SK-N-SH (cell line): ENCODE measurements around the gene ASCC3. TPM values are rescaled to one million over a fixed set of nuclear protein-coding genes. Genes with fewer than 3 reads are reported as not detected.

ENCODE experiments used
- CTCF ChIA-PET: fragments of 300-600, 350-600 bp; formaldehyde crosslinking; extraction: SDS; loops from one replicate; lab custom pipeline; 2021; lab: Yijun Ruan, JAX
- POLR2A ChIA-PET: fragments of 350-600 bp; sonication (Branson Sonifier 250); formaldehyde crosslinking; extraction: SDS; loops from one replicate; lab custom pipeline; 2020; ENCODE audit warnings: antibody characterized with exemption, inconsistent platforms; lab: Yijun Ruan, JAX
- DNase-seq: peaks from one replicate; pipeline ENCODE4 v3.0.0; 2012
- H2AFZ ChIP-seq: fragments of 200-600 bp; sonication (generic); 2 replicates; pipeline ENCODE4 v1.8.1; 2016; ENCODE audit warnings: antibody characterized with exemption, mild to moderate bottlenecking, low read depth
- H3F3A ChIP-seq: fragments of 200-600 bp; sonication (generic); replicated peaks from 2 replicates; pipeline ENCODE3; 2016; ENCODE audit warnings: antibody characterized with exemption, mild to moderate bottlenecking; ENCODE audit not compliant: insufficient read depth
- H3K27ac ChIP-seq, 2 experiments: fragments of 200-500 bp in 1 of 2; fragments of 200-600 bp in 1 of 2; sonication (Bioruptor generic) in 1 of 2; sonication (generic), shearing (Covaris generic) in 1 of 2; 2 replicates each; pipeline versions ENCODE4 v1.5.1 to v1.6.1; 2014 to 2016; ENCODE audit warnings: low read depth in 2 of 2, inconsistent platforms in 1 of 2, low read length in 1 of 2, mild to moderate bottlenecking in 1 of 2, mixed read lengths in 1 of 2
- H3K27me3 ChIP-seq: fragments of 200-600 bp; sonication (generic), shearing (Covaris generic); 2 replicates; pipeline ENCODE4 v1.6.1; 2016; ENCODE audit warnings: mixed run types; ENCODE audit not compliant: insufficient read depth
- H3K36me3 ChIP-seq, 2 experiments: fragments of 200-500 bp in 1 of 2; fragments of 200-600 bp in 1 of 2; sonication (Bioruptor generic) in 1 of 2; sonication (generic) in 1 of 2; replicated peaks in 1 of 2; 2 replicates each; pipeline versions ENCODE3 to v1.5.1; 2014 to 2016; ENCODE audit warnings: low read length in 1 of 2, mild to moderate bottlenecking in 1 of 2; ENCODE audit not compliant: insufficient read depth in 2 of 2, control insufficient read depth in 1 of 2
- H3K4me1 ChIP-seq, 2 experiments: fragments of 200-500 bp in 1 of 2; fragments of 200-600 bp in 1 of 2; sonication (Bioruptor generic) in 1 of 2; sonication (generic), shearing (Covaris generic) in 1 of 2; 2 replicates each; pipeline versions ENCODE4 v1.5.1 to v1.6.1; 2014 to 2016; ENCODE audit warnings: low read depth in 1 of 2, low read length in 1 of 2, mixed run types in 1 of 2; ENCODE audit not compliant: insufficient read depth in 2 of 2, control insufficient read depth in 1 of 2
- H3K4me2 ChIP-seq: fragments of 200-600 bp; sonication (generic), shearing (Covaris generic); 2 replicates; pipeline ENCODE4 v1.6.1; 2017; ENCODE audit warnings: mixed run types
- H3K4me3 ChIP-seq, 2 experiments: fragments of 200-500 bp in 1 of 2; fragments of 200-600 bp in 1 of 2; sonication (Bioruptor generic) in 1 of 2; sonication (generic), shearing (Covaris generic) in 1 of 2; 2 replicates each; pipeline versions ENCODE4 v1.5.1 to v1.8.1; 2014 to 2016; ENCODE audit warnings: low read depth in 2 of 2, inconsistent platforms in 1 of 2, low read length in 1 of 2, mild to moderate bottlenecking in 1 of 2, mixed read lengths in 1 of 2, moderate library complexity in 1 of 2
- H3K79me2 ChIP-seq: fragments of 200-600 bp; sonication (generic); 2 replicates; pipeline ENCODE4 v1.8.1; 2017; ENCODE audit warnings: mild to moderate bottlenecking; ENCODE audit not compliant: insufficient read depth
- H3K9ac ChIP-seq: fragments of 200-600 bp; sonication (generic); 2 replicates; pipeline ENCODE4 v1.6.1; 2017; ENCODE audit warnings: mixed run types
- H3K9me2 ChIP-seq: fragments of 200-600 bp; sonication (generic); 2 replicates; pipeline ENCODE4 v1.6.1; 2017; ENCODE audit warnings: mixed run types
- H3K9me3 ChIP-seq: fragments of 200-600 bp; sonication (generic); 2 replicates; pipeline ENCODE4 v1.6.1; 2017; ENCODE audit warnings: mixed run types, mild to moderate bottlenecking, moderate library complexity
- H4K20me1 ChIP-seq: fragments of 200-600 bp; sonication (generic); 2 replicates; pipeline ENCODE4 v1.6.1; 2017; ENCODE audit warnings: mild to moderate bottlenecking, mixed run types; ENCODE audit not compliant: insufficient read depth
- CHD2 ChIP-seq: fragments of 150-350 bp; IDR thresholded peaks from 2 replicates; pipeline ENCODE4 v1.6.1; 2018; ENCODE audit warnings: low read length; ENCODE audit not compliant: partially characterized antibody
- CTCF ChIP-seq: fragments of 200-600 bp; sonication (generic); IDR thresholded peaks from 2 replicates; pipeline ENCODE4 v1.6.1; 2017; ENCODE audit warnings: antibody characterized with exemption, mild to moderate bottlenecking, moderate library complexity
- FOXJ3 ChIP-seq: sonication (generic); formaldehyde crosslinking; IDR thresholded peaks from 2 replicates; pipeline ENCODE4 v1.5.1; 2020; ENCODE audit warnings: mild to moderate bottlenecking, missing genetic modification reagents
- GABPA ChIP-seq: IDR thresholded peaks from 2 replicates; pipeline ENCODE4 v1.4.0; 2012; ENCODE audit warnings: low read depth, mild to moderate bottlenecking
- IRF3 ChIP-seq: fragments of 150-350 bp; IDR thresholded peaks from 2 replicates; pipeline ENCODE4 v1.6.1; 2016; ENCODE audit warnings: mild to moderate bottlenecking, low read depth, low read length
- MAX ChIP-seq: IDR thresholded peaks from 2 replicates; pipeline ENCODE4 v1.4.0; 2012; ENCODE audit warnings: low read depth
- MEF2A ChIP-seq: IDR thresholded peaks from 2 replicates; pipeline ENCODE4 v1.4.0; 2012; ENCODE audit warnings: low read depth, borderline replicate concordance
- NFIC ChIP-seq: IDR thresholded peaks from 2 replicates; pipeline ENCODE4 v1.4.0; 2012; ENCODE audit warnings: borderline replicate concordance
- PBX3 ChIP-seq: IDR thresholded peaks from 2 replicates; pipeline ENCODE4; 2012
- RAD21 ChIP-seq: IDR thresholded peaks from 2 replicates; pipeline ENCODE4 v1.6.1; 2012; ENCODE audit warnings: mild to moderate bottlenecking, low read length
- RCOR1 ChIP-seq: fragments of 150-350 bp; IDR thresholded peaks from 2 replicates; pipeline ENCODE4 v1.6.1; 2017; ENCODE audit warnings: antibody characterized with exemption, low read length
- REST ChIP-seq: IDR thresholded peaks from 2 replicates; pipeline ENCODE4 v1.6.1; 2012; ENCODE audit warnings: mild to moderate bottlenecking, low read depth, low read length, moderate library complexity
- RXRA ChIP-seq: IDR thresholded peaks from 2 replicates; pipeline ENCODE4 v1.4.0; 2012; ENCODE audit warnings: low read depth, mild to moderate bottlenecking, borderline replicate concordance
- SIN3A ChIP-seq: IDR thresholded peaks from 2 replicates; pipeline ENCODE4 v1.6.1; 2012; ENCODE audit warnings: low read depth, mild to moderate bottlenecking, low read length, moderate library complexity, borderline replicate concordance
- SMC3 ChIP-seq: IDR thresholded peaks from 2 replicates; pipeline ENCODE4 v1.6.1; 2012; ENCODE audit warnings: low read depth, low read length, improper control_type of control experiment
- TAF1 ChIP-seq: IDR thresholded peaks from 2 replicates; pipeline ENCODE4 v1.6.1; 2012; ENCODE audit warnings: low read depth, mild to moderate bottlenecking, low read length, moderate library complexity, borderline replicate concordance
- TEAD4 ChIP-seq: IDR thresholded peaks from 2 replicates; pipeline ENCODE4 v1.4.0; 2012; ENCODE audit warnings: mild to moderate bottlenecking, borderline replicate concordance; ENCODE audit not compliant: insufficient read depth
- USF1 ChIP-seq: IDR thresholded peaks from 2 replicates; pipeline ENCODE4 v1.4.0; 2012; ENCODE audit warnings: low read depth, borderline replicate concordance
- ZBTB33 ChIP-seq: IDR thresholded peaks from 2 replicates; pipeline ENCODE4 v1.4.0; 2012; ENCODE audit warnings: low read depth, borderline replicate concordance
- WGBS: methylation state at CpG from one replicate; pipeline ENCODE4 v1.1.6; 2017; ENCODE audit warnings: low lambda C conversion rate; 5-methylcytosine and 5-hydroxymethylcytosine counted together
- polyA plus RNA-seq, 3 experiments: library from polyadenylated mRNA; depleted of rRNA; stranded (reverse); fragments of >200 nt; gene quantifications; 2 replicates each; pipeline ENCODE4 v1.2.3, GENCODE V29; 2012

Gene ASCC3
- polyA plus RNA-seq, 1 of the 3 experiments (the other 2 are of a cell fraction): 17.9 TPM

GRCh38 chr6:100901582-100901981 is 20.5 kb upstream of the ASCC3 start (continued):
- TF ChIP-seq ZBTB33 (no peak), TEAD4 (no peak), RCOR1 (no peak), TAF1 (no peak), CTCF (no peak), FOXJ3 (CRISPR knock-in tag) (no peak)

- H3K27me3 ChIP-seq: no peaks in the 10 kb centered on the region
- TF ChIP-seq SMC3 (no peak), MEF2A (no peak), FOXJ3 (CRISPR knock-in tag) (no peak), IRF3 (no peak), TEAD4 (no peak), RCOR1 (no peak), GABPA (no peak), PBX3 (no peak), RXRA (no peak), NFIC (no peak), SIN3A (no peak), RAD21 (no peak), TAF1 (no peak), REST (no peak), MAX (no peak), USF1 (no peak), CHD2 (no peak)
These were observed 18.1 kb upstream of the ASCC3 start for GRCh38 chr6:100899202-100899601.

More at GRCh38 chr6:100899202-100899601, 18.1 kb upstream of the ASCC3 start:
- H3K79me2 ChIP-seq: no peaks in the 10 kb centered on the region
- no peak overlapping the region for H3K9ac ChIP-seq
- ChIA-PET POLR2A (no interaction called here), CTCF (no interaction called here)
- H3F3A ChIP-seq: no peaks in the 10 kb centered on the region
- no peak overlapping the region for H3K27ac ChIP-seq
- H3K4me3 ChIP-seq: no peak overlapping the region
- H3K9me3 ChIP-seq: no peaks in the 10 kb centered on the region
- no peaks in the 10 kb centered on the region for H3K9me2 ChIP-seq
- H2AFZ ChIP-seq: no peak overlapping the region
- no peak overlapping the region for H3K4me2 ChIP-seq
- DNase-seq: no peak
- H3K4me1 ChIP-seq: no peaks in the 10 kb centered on the region
- WGBS: 52% methylated on average over 3 of the region's 3 CpGs
- H4K20me1 ChIP-seq: no peaks in the 10 kb centered on the region
- H3K36me3 ChIP-seq: no peaks in the 10 kb centered on the region
